OCI-LY1 (cell line): ENCODE results near the gene POLA1.

ENCODE experiments used
- EZH2 ChIP-seq: fragments of 200-600 bp; sonication (generic), shearing (Covaris generic); IDR thresholded peaks from 2 replicates; pipeline ENCODE4 v1.8.0; 2017; ENCODE audit warnings: borderline replicate concordance, mixed run types, mild to moderate bottlenecking, antibody characterized with exemption, low read length, moderate library complexity, mixed read lengths
- TF ChIP-seq, protein P1 (sequence below): fragments of 200-600 bp; sonication (generic), shearing (Covaris generic); IDR thresholded peaks from 2 replicates; pipeline ENCODE4 v1.5.1; 2017; ENCODE audit warnings: mild to moderate bottlenecking, antibody characterized with exemption, low read length, moderate library complexity, mixed read lengths

- TF ChIP-seq EZH2: no peak
- TF ChIP-seq, protein P1, sequence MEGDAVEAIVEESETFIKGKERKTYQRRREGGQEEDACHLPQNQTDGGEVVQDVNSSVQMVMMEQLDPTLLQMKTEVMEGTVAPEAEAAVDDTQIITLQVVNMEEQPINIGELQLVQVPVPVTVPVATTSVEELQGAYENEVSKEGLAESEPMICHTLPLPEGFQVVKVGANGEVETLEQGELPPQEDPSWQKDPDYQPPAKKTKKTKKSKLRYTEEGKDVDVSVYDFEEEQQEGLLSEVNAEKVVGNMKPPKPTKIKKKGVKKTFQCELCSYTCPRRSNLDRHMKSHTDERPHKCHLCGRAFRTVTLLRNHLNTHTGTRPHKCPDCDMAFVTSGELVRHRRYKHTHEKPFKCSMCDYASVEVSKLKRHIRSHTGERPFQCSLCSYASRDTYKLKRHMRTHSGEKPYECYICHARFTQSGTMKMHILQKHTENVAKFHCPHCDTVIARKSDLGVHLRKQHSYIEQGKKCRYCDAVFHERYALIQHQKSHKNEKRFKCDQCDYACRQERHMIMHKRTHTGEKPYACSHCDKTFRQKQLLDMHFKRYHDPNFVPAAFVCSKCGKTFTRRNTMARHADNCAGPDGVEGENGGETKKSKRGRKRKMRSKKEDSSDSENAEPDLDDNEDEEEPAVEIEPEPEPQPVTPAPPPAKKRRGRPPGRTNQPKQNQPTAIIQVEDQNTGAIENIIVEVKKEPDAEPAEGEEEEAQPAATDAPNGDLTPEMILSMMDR: no peak
These were observed 320.1 kb downstream of the POLA1 start for GRCh38 chrX:25013632-25014365.
